AG20443 (cell line): Measurements from ENCODE around the gene WASL.
A peak's percentile ranks its signal among the peaks of the same experiment; 100 is the strongest.

Experiments
- DNase-seq: peaks from one replicate; pipeline ENCODE4 v3.0.0; 2012; ENCODE audit warnings: low spot score, mixed read lengths

WASL gene

GRCh38 chr7:123690550-123690949 lies 58.3 kb downstream of the WASL start:
- DNase-seq: no peak

- no peak for DNase-seq
Measured at GRCh38 chr7:123689250-123689649, 59.6 kb downstream of the WASL start.

- no peak for DNase-seq
Measured at GRCh38 chr7:123687727-123688126, 61.1 kb downstream of the WASL start.

DNA sequence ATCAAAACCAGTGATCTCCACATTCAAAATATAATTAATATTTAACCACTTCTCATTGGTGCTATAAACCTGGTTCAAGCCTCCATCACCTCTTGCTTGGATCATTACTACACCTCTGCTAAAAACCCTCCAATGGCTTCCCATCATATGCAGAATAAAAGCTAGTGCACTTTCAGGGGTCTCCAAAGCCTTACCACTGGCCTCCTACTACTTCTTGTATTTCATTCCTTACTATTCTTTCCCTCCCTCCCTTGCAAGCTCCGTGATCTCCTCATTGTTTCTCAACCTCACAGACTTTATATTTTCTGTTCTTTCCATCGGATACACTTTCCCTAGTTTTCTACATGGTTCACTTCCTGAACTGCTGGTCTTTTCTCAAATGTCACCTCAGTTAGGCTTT lies 61.6 kb downstream of the WASL start:
- DNase-seq: no peak

DNA sequence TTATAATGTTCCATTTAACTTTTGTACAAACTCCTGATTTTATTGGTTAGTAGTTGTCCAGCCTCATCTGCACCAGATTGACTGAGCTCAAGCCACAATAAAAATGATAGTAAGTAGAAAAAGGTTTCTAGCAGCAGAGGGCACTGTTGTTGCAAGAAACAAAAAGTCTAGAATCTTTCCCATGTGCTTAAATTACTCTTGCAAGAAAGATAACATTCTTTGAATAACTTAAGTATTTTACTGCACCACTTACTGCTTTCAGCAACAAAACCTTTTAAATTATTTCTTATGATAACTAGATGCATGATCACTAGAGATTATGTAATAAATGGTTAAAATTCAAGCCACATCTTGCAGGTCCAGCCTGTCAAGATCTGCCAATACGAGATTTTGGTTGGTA lies 66.1 kb downstream of the WASL start:
- peak; percentile 51 for DNase-seq

DNA sequence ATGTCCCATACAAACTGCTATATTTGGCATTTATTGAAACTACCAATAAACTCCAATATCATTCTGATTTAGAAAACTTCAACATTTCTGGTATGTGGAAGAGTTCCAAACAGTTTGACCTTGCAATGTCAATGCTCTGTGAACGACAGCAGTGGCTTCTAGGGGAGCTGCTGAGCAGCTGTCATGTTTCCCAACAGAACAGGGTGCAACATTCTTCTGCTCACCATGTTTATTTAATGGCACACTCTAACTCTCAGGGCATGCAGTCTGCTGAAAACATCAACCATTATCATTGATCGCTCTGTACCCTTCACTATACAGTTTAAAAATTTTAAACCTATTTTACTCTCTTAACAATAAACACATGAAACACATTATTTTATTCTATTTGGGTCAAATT lies 67.2 kb downstream of the WASL start:
- DNase-seq: no peak

- no peak for DNase-seq
Measured at GRCh38 chr7:123680580-123680979, 68.2 kb downstream of the WASL start.

DNA sequence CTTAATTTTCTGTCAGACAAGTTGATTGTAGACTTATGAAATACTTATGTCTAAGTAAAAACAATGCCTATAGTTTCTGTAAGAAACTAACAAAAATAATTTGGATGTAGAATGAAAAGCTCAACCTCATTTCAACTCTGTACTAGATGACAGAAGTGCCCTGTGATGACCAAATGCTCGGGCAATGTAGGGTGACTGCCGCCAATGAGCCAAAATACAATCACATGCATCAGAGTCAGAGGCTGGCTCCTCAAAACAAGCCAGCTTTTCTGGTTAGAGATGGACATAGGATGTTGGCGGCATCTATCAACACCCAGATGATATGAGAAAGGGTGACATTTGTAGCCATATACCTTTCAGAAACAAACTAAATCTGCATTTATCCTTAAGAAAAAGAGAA lies 69.2 kb downstream of the WASL start:
- DNase-seq: no peak

GRCh38 chr7:123677061-123677715 lies 71.6 kb downstream of the WASL start:
- no peak for DNase-seq

GRCh38 chr7:123675181-123675473 lies 73.7 kb downstream of the WASL start:
- peak; percentile 60 for DNase-seq

GRCh38 chr7:123674399-123675180 lies 74.2 kb downstream of the WASL start:
- peak; percentile 55 for DNase-seq

GRCh38 chr7:123673752-123674398 lies 74.9 kb downstream of the WASL start:
- DNase-seq: no peak

GRCh38 chr7:123673137-123673732 lies 75.6 kb downstream of the WASL start:
- DNase-seq: no peak

DNA sequence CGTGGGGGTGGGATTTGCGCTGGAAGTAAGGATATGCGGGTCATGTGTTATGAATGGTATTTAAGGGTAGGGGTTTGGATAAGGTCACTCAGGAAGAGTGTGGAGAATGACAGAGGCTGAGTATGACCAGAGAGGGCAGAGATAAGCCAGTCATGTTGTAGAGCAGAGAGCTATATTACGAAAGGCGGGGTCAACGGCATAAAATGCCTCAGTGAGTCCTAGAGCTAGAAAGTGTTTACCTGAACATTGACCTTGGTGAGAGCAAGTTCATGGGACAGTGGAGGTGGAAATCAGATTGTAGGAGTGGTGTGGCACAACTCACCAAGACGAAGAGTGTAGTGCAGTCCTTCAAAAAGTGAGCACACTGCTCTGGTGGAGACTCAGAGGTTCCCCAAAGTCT lies 79.3 kb downstream of the WASL start:
- no peak for DNase-seq

DNA sequence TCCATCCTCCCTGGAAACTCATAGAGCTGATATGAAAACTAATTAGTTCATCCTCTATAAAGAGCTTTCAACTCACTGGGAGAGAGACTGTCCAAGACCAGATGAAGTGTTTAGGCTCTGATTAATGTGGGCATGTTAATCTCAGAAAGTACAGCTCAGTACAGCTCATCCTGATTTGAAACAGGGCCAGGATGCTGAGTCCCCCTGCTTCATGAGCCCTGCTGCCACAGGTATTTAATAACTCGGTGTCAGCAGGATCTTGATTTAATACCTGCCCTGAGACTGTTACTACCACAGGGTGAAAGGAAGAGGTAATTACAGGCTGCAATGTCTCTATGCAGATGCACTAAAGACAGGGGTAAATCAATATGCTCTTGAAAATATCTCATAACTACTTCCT lies 82.3 kb downstream of the WASL start:
- DNase-seq: no peak

GRCh38 chr7:123665896-123666295 lies 82.9 kb downstream of the WASL start:
- DNase-seq: no peak

GRCh38 chr7:123665157-123665556 lies 83.6 kb downstream of the WASL start:
- DNase-seq: no peak

- DNase-seq: no peak
Measured at GRCh38 chr7:123663200-123663599, 85.6 kb downstream of the WASL start.

DNA sequence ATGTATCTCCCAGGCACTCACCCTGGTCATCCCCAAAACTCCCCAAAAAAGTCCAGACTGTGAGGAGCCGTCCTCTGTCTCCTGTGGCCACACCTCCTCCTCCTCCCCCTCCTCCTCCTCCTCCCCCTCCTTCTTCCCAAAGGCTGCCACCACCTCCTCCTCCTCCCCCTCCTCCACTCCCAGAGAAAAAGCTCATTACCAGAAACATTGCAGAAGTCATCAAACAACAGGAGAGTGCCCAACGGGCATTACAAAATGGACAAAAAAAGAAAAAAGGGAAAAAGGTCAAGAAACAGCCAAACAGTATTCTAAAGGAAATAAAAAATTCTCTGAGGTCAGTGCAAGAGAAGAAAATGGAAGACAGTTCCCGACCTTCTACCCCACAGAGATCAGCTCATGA lies 86.0 kb downstream of the WASL start:
- no peak for DNase-seq

DNA sequence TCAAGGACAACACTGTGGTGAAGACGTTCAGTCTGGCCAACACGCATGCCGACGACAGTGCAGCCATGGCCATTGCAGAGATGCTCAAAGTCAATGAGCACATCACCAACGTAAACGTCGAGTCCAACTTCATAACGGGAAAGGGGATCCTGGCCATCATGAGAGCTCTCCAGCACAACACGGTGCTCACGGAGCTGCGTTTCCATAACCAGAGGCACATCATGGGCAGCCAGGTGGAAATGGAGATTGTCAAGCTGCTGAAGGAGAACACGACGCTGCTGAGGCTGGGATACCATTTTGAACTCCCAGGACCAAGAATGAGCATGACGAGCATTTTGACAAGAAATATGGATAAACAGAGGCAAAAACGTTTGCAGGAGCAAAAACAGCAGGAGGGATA lies 86.5 kb downstream of the WASL start:
- no peak for DNase-seq

DNA sequence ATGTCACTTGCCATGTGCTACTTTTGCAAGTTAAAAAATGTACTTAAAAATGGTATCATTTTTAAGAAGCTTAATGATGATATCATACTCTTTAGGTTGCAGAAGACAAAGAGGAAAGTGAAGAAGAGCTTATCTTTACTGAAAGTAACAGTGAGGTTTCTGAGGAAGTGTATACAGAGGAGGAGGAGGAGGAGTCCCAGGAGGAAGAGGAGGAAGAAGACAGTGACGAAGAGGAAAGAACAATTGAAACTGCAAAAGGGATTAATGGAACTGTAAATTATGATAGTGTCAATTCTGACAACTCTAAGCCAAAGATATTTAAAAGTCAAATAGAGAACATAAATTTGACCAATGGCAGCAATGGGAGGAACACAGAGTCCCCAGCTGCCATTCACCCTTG lies 87.0 kb downstream of the WASL start:
- DNase-seq: no peak

- no peak for DNase-seq
Measured at GRCh38 chr7:123660514-123661354, 88.1 kb downstream of the WASL start.
